H1 (cell line): ENCODE results near the gene IGFBP4. TPM values are rescaled to one million over a fixed set of nuclear protein-coding genes. Genes with fewer than 3 reads are reported as not detected.
A peak's percentile ranks its signal among the peaks of the same experiment; 100 is the strongest.

Experiments used
- CTCF ChIA-PET: fragments of 300-600 bp; sonication (Branson Sonifier 250); formaldehyde crosslinking; loops from one replicate; lab custom pipeline; 2021; ENCODE audit not compliant: partially characterized antibody; lab: Charles Lee
- POLR2A ChIA-PET: fragments of 300-600 bp; sonication (Branson Sonifier 250); formaldehyde crosslinking; loops from one replicate; lab custom pipeline; 2021; ENCODE audit warnings: inconsistent platforms; ENCODE audit not compliant: partially characterized antibody; lab: Charles Lee
- DNase-seq, 2 experiments: peaks; one replicate each; pipeline versions ENCODE4 v3.0.0 to v3.0.0-alpha.2; 2010 to 2022; ENCODE audit warnings: low spot score in 2 of 2, low read depth in 1 of 2, mixed read lengths in 1 of 2
- FAIRE-seq: peaks from 2 replicates; lab custom pipeline; 2011; peaks lifted over from hg19 to GRCh38; lab: Jason Lieb, UNC
- H2AFZ ChIP-seq: 2 replicates; pipeline ENCODE4 v1.8.1; 2012; ENCODE audit warnings: low read length, inconsistent platforms
- H2AK5ac ChIP-seq: 2 replicates; pipeline ENCODE4 v1.6.1; 2013; ENCODE audit warnings: low read depth, low read length
- H2BK120ac ChIP-seq: replicated peaks from 2 replicates; pipeline ENCODE3; 2013; ENCODE audit warnings: low read depth, low read length, inconsistent platforms
- H2BK12ac ChIP-seq: 2 replicates; pipeline ENCODE4 v1.6.1; 2013; ENCODE audit warnings: low read depth, low read length
- H2BK15ac ChIP-seq: 2 replicates; pipeline ENCODE4 v1.6.1; 2013; ENCODE audit warnings: low read length
- H2BK20ac ChIP-seq: 2 replicates; pipeline ENCODE4 v1.6.1; 2013; ENCODE audit warnings: low read length
- H2BK5ac ChIP-seq: 2 replicates; pipeline ENCODE4 v1.6.1; 2013; ENCODE audit warnings: low read depth, low read length
- H3K14ac ChIP-seq: 2 replicates; pipeline ENCODE4 v1.6.1; 2013; ENCODE audit warnings: inconsistent platforms; ENCODE audit not compliant: insufficient read length
- H3K18ac ChIP-seq: 2 replicates; pipeline ENCODE4 v1.6.1; 2013; ENCODE audit warnings: low read length; ENCODE audit errors: extremely low read depth
- H3K23ac ChIP-seq: 2 replicates; pipeline ENCODE4 v1.6.1; 2013; ENCODE audit warnings: inconsistent platforms; ENCODE audit not compliant: insufficient read length
- H3K23me2 ChIP-seq: 2 replicates; pipeline ENCODE4 v1.6.1; 2013; ENCODE audit warnings: low read depth, low read length
- H3K27ac ChIP-seq: 2 replicates; pipeline ENCODE4 v1.6.1; 2011; ENCODE audit warnings: low read depth, low read length, inconsistent platforms
- H3K27me3 ChIP-seq, 4 experiments: replicated peaks in 1 of 4; 1 replicate in 1 of 4; 2 replicates in 3 of 4; pipeline versions ENCODE4 v1.6.1 to v1.8.1; 2011 to 2013; ENCODE audit warnings: low read length in 3 of 4, mild to moderate bottlenecking in 3 of 4, inconsistent platforms in 2 of 4, mixed read lengths in 2 of 4, moderate library complexity in 1 of 4; ENCODE audit not compliant: control insufficient read depth in 3 of 4, insufficient read depth in 3 of 4; ENCODE audit errors: extremely low read depth in 1 of 4
- H3K36me3 ChIP-seq, 4 experiments: 2 replicates each; pipeline versions ENCODE4 v1.6.1 to v1.8.1; 2011 to 2013; ENCODE audit warnings: mild to moderate bottlenecking in 4 of 4, low read length in 3 of 4, moderate library complexity in 2 of 4, control low read depth in 1 of 4, inconsistent platforms in 1 of 4; ENCODE audit not compliant: insufficient read depth in 4 of 4, control insufficient read depth in 2 of 4
- H3K4ac ChIP-seq: replicated peaks from 2 replicates; pipeline ENCODE3; 2013; ENCODE audit warnings: low read length, low read depth, mixed read lengths, inconsistent platforms; ENCODE audit not compliant: insufficient read length
- H3K4me1 ChIP-seq, 4 experiments: replicated peaks in 1 of 4; 1 replicate in 1 of 4; 2 replicates in 3 of 4; pipeline versions ENCODE4 v1.6.1 to v1.8.1; 2011 to 2013; ENCODE audit warnings: low read length in 3 of 4, inconsistent platforms in 2 of 4, mixed read lengths in 1 of 4; ENCODE audit not compliant: insufficient read depth in 4 of 4, control insufficient read depth in 3 of 4
- H3K4me2 ChIP-seq, 2 experiments: 2 replicates each; pipeline versions ENCODE4 v1.6.1 to v1.8.1; 2011 to 2013; ENCODE audit warnings: low read depth in 2 of 2, low read length in 2 of 2, control low read depth in 1 of 2, inconsistent platforms in 1 of 2, mild to moderate bottlenecking in 1 of 2; ENCODE audit not compliant: insufficient read depth in 1 of 2
- H3K4me3 ChIP-seq, 4 experiments: fragments of 200-600, 300-600 bp in 1 of 4; sonication (generic), shearing (Covaris generic), sonication (Bioruptor Twin) in 1 of 4; 2 replicates each; pipeline versions ENCODE4 v1.5.1 to v1.8.1; 2011 to 2016; ENCODE audit warnings: low read length in 4 of 4, low read depth in 3 of 4, control low read depth in 2 of 4, inconsistent platforms in 2 of 4, mild to moderate bottlenecking in 2 of 4, mixed read lengths in 1 of 4, moderate library complexity in 1 of 4; ENCODE audit not compliant: insufficient read depth in 2 of 4; ENCODE audit errors: extremely low read depth in 1 of 4
- H3K56ac ChIP-seq: replicated peaks from 2 replicates; pipeline ENCODE3; 2013; ENCODE audit warnings: low read depth, mild to moderate bottlenecking, mixed read lengths, low read length, inconsistent platforms; ENCODE audit not compliant: insufficient read length
- H3K79me1 ChIP-seq: 2 replicates; pipeline ENCODE4 v1.6.1; 2013; ENCODE audit warnings: low read depth, low read length, control low read depth
- H3K79me2 ChIP-seq, 2 experiments: 2 replicates each; pipeline versions ENCODE4 v1.6.1 to v1.8.1; 2012 to 2013; ENCODE audit warnings: low read length in 2 of 2, mild to moderate bottlenecking in 2 of 2, inconsistent platforms in 1 of 2; ENCODE audit not compliant: insufficient read depth in 2 of 2, control insufficient read depth in 1 of 2
- H3K9ac ChIP-seq, 4 experiments: replicated peaks in 1 of 4; 1 replicate in 1 of 4; 2 replicates in 3 of 4; pipeline versions ENCODE4 v1.6.1 to v1.8.1; 2011 to 2013; ENCODE audit warnings: low read depth in 3 of 4, low read length in 3 of 4, control low read depth in 2 of 4, mild to moderate bottlenecking in 2 of 4, moderate library complexity in 2 of 4, inconsistent platforms in 1 of 4; ENCODE audit errors: extremely low read depth in 1 of 4
- H3K9me3 ChIP-seq, 2 experiments: 2 replicates each; pipeline versions ENCODE4 v1.6.1 to v1.8.1; 2012 to 2013; ENCODE audit warnings: mild to moderate bottlenecking in 2 of 2, moderate library complexity in 2 of 2, control low read depth in 1 of 2, inconsistent platforms in 1 of 2, low read depth in 1 of 2, low read length in 1 of 2, mixed read lengths in 1 of 2; ENCODE audit not compliant: insufficient read depth in 2 of 2
- H4K20me1 ChIP-seq, 2 experiments: replicated peaks in 1 of 2; 2 replicates each; pipeline versions ENCODE3 to v1.8.1; 2011 to 2013; ENCODE audit warnings: inconsistent platforms in 2 of 2, low read length in 2 of 2, mild to moderate bottlenecking in 1 of 2; ENCODE audit not compliant: insufficient read depth in 2 of 2, control insufficient read depth in 1 of 2
- H4K5ac ChIP-seq: 2 replicates; pipeline ENCODE4 v1.6.1; 2013; ENCODE audit warnings: low read length, low read depth, mixed read lengths, inconsistent platforms; ENCODE audit not compliant: insufficient read length
- H4K8ac ChIP-seq: 2 replicates; pipeline ENCODE4 v1.8.0; 2013; ENCODE audit warnings: mild to moderate bottlenecking, moderate library complexity, low read length, inconsistent platforms; ENCODE audit not compliant: insufficient read depth; ENCODE audit errors: extremely low read depth
- H4K91ac ChIP-seq: replicated peaks from 2 replicates; pipeline ENCODE3; 2013; ENCODE audit warnings: low read length, mixed read lengths, inconsistent platforms; ENCODE audit not compliant: insufficient read length
- ATF3 ChIP-seq: IDR thresholded peaks from 2 replicates; pipeline ENCODE4 v1.6.1; 2011; ENCODE audit warnings: low read depth, mild to moderate bottlenecking, low read length; ENCODE audit not compliant: insufficient read depth
- KDM4A ChIP-seq: IDR thresholded peaks from one replicate; pipeline ENCODE4 v1.7.1; 2012; ENCODE audit warnings: low read depth, mild to moderate bottlenecking, moderate library complexity, low read length, inconsistent platforms; ENCODE audit not compliant: severe bottlenecking
- RAD21 ChIP-seq, 2 experiments: IDR thresholded peaks in 1 of 2; conservative IDR thresholded peaks in 1 of 2; 2 replicates each; pipeline ENCODE4 v1.6.1; 2011; ENCODE audit warnings: low read depth in 2 of 2, low read length in 2 of 2, improper control_type of control experiment in 1 of 2, inconsistent platforms in 1 of 2, mild to moderate bottlenecking in 1 of 2, moderate library complexity in 1 of 2
- RXRA ChIP-seq: IDR thresholded peaks from 2 replicates; pipeline ENCODE4 v1.6.1; 2011; ENCODE audit warnings: low read depth, mild to moderate bottlenecking, low read length, moderate library complexity; ENCODE audit not compliant: insufficient read depth
- ZNF274 ChIP-seq: IDR thresholded peaks from 2 replicates; pipeline ENCODE4 v1.7.0; 2012; ENCODE audit warnings: low read length, borderline replicate concordance; ENCODE audit errors: extremely low read depth
- WGBS, 2 experiments: shearing (Covaris generic) in 1 of 2; methylation state at CpG; one replicate each; pipeline versions ENCODE4 v1.1.6 to v1.1.7; 2013 to 2015; ENCODE audit warnings: low lambda C conversion rate in 2 of 2, mixed read lengths in 2 of 2, inconsistent platforms in 1 of 2, low coverage in 1 of 2, missing lambda C conversion rate in 1 of 2; ENCODE audit not compliant: insufficient replicate concordance in 2 of 2, insufficient coverage in 1 of 2, insufficient read length in 1 of 2; ENCODE audit errors: extremely low coverage in 1 of 2, missing lambda C conversion rate in 1 of 2; 5-methylcytosine and 5-hydroxymethylcytosine counted together
- polyA plus RNA-seq, 7 experiments: library from polyadenylated mRNA; depleted of rRNA in 3 of 7; stranded (reverse) in 5 of 7; unstranded in 2 of 7; fragments of >200 nt in 5 of 7; fragments of 200-250 nt in 2 of 7; gene quantifications; 1 replicate in 5 of 7; 2 replicates in 1 of 7; 4 replicates in 1 of 7; pipeline versions ENCODE4 v1.2.1 to v1.2.3, GENCODE V29; 2011 to 2013; ENCODE audit warnings: missing spikeins in 2 of 7, mixed read lengths in 2 of 7
- total RNA-seq: library from RNA; stranded (reverse); fragmentation: NEBNext Ultra II Directional; extraction: Animal tissue kit (Norgen Biotek cat#: 25700); gene quantifications from 2 replicates; pipeline ENCODE4 v1.2.1, GENCODE V29; 2021
- TF ChIP-seq, protein P1 (sequence below): IDR thresholded peaks from 2 replicates; pipeline ENCODE4 v1.6.1; 2012; ENCODE audit warnings: inconsistent platforms
- TF ChIP-seq, protein P2 (sequence below): IDR thresholded peaks from 2 replicates; pipeline ENCODE4 v1.6.1; 2012; ENCODE audit warnings: low read length, inconsistent platforms

The IGFBP4 gene
- total and polyA plus RNA-seq, 2 of the 8 experiments (the other 6 are each of a cell fraction or from before 2014, with no cell fraction given): 85.5 to 105 TPM

GRCh38 chr17:40472733-40473452 lies 29.6 kb downstream of the IGFBP4 start:
- Histone ChIP-seq H3K23ac (no peak overlapping the region), H2BK15ac (peak overlapping the region; percentile 61; the same call in 1 of the 2 replicates), H3K4me3 (no peak overlapping the region), H3K18ac (no peak overlapping the region), H3K4me1 (peaks cover 3 to 15% (median 10%) of the 10 kb centered on the region in 4 experiments), H2BK120ac (no peak overlapping the region), H2AK5ac (peak overlapping the region; percentile 17; the same call in 1 of the 2 replicates), H2BK12ac (peak overlapping the region; percentile 92; the same call in 1 of the 2 replicates), H3K36me3 (no peaks in the 10 kb centered on the region), H4K8ac (no peak overlapping the region), H2AFZ (no peak overlapping the region), H3K56ac (no peak overlapping the region), H3K14ac (no peak overlapping the region), H3K4ac (no peak overlapping the region), H4K5ac (no peak overlapping the region), H3K4me2 (no peak overlapping the region), H3K9ac (no peak overlapping the region), H4K91ac (no peak overlapping the region), H3K27me3 (no peaks in the 10 kb centered on the region; a peak in 1 of 7 replicates), H2BK20ac (no peak overlapping the region), H3K27ac (no peak overlapping the region), H4K20me1 (no peaks in the 10 kb centered on the region), H2BK5ac (0 out of 2 replicates have a peak overlapping the region, but pooled peaks have one; percentile 60), H3K79me2 (no peaks in the 10 kb centered on the region), H3K23me2 (no peaks in the 10 kb centered on the region; the same call in 1 of the 2 replicates), H3K9me3 (peaks cover 4 to 12% of the 10 kb centered on the region in 2 experiments; a peak in 2 of 4 replicates), H3K79me1 (no peaks in the 10 kb centered on the region)
- CTCF ChIA-PET: interaction anchor here (0.9 to 34.1 kb wide), 6 partner anchors 14 to 62 kb away, joined by 3 to 739 read pairs (median 4); partner anchors contain the start of gene IGFBP4
- POLR2A ChIA-PET: interaction anchor here (0.6 to 2.6 kb wide), 3 partner anchors 10 to 29 kb away, joined by 4 to 9 read pairs (median 8); no protein-coding TSS in a partner anchor
- no peak for FAIRE-seq
- 87% methylated on average over 3 of the region's 3 CpGs; no CpG with 5 or more reads in 1 of the 2 experiments for WGBS, 2 experiments
- no peak for DNase-seq
- TF ChIP-seq RAD21 (IDR thresholded peaks at IDR 0.05 in 1 of 2, conservative IDR thresholded peaks at IDR 0.05 in 1 of 2; ENCODE audit: low read depth in 2 of 2, low read length in 2 of 2) (no peak), KDM4A (no peak), ATF3 (no peak), ZNF274 (no peak), RXRA (no peak)
- TF ChIP-seq, protein P1, sequence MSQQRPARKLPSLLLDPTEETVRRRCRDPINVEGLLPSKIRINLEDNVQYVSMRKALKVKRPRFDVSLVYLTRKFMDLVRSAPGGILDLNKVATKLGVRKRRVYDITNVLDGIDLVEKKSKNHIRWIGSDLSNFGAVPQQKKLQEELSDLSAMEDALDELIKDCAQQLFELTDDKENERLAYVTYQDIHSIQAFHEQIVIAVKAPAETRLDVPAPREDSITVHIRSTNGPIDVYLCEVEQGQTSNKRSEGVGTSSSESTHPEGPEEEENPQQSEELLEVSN: no peak
- TF ChIP-seq, protein P2, sequence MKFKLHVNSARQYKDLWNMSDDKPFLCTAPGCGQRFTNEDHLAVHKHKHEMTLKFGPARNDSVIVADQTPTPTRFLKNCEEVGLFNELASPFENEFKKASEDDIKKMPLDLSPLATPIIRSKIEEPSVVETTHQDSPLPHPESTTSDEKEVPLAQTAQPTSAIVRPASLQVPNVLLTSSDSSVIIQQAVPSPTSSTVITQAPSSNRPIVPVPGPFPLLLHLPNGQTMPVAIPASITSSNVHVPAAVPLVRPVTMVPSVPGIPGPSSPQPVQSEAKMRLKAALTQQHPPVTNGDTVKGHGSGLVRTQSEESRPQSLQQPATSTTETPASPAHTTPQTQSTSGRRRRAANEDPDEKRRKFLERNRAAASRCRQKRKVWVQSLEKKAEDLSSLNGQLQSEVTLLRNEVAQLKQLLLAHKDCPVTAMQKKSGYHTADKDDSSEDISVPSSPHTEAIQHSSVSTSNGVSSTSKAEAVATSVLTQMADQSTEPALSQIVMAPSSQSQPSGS: no peak
